A549 (cell line): ENCODE data around the gene TTYH3.

Source experiments
- CHD2 ChIP-seq: fragments of 150-350 bp; IDR thresholded peaks from 2 replicates; pipeline ENCODE4 v1.6.1; 2014; ENCODE audit warnings: low read length; ENCODE audit not compliant: partially characterized antibody
- EP300 ChIP-seq, 2 experiments: fragments of >200 bp; sonication (Bioruptor Twin); formaldehyde crosslinking; IDR thresholded peaks; 2 replicates in 1 of 2; 3 replicates in 1 of 2; pipeline ENCODE4 v1.6.1; 2016 to 2017
- JUN ChIP-seq, 2 experiments: fragments of >200 bp; sonication (Bioruptor Twin); formaldehyde crosslinking; IDR thresholded peaks; 2 replicates in 1 of 2; 3 replicates in 1 of 2; pipeline ENCODE4 v1.6.1; 2016 to 2017
- JUNB ChIP-seq: fragments of >200 bp; sonication (Bioruptor Twin); formaldehyde crosslinking; IDR thresholded peaks from 2 replicates; pipeline ENCODE4 v1.6.1; 2016
- PHF8 ChIP-seq: fragments of 200-600 bp; sonication (generic); IDR thresholded peaks from 2 replicates; pipeline ENCODE4 v1.6.1; 2016; ENCODE audit warnings: low read depth, mild to moderate bottlenecking, antibody characterized with exemption, moderate library complexity, borderline replicate concordance
- POLR2A ChIP-seq: IDR thresholded peaks from 2 replicates; pipeline ENCODE4 v1.6.1; 2012; ENCODE audit warnings: mild to moderate bottlenecking, low read length
- RFX5 ChIP-seq: fragments of 450-650 bp; IDR thresholded peaks from 2 replicates; pipeline ENCODE4 v1.7.1; 2014; ENCODE audit warnings: antibody characterized with exemption, mild to moderate bottlenecking, moderate library complexity
- TF ChIP-seq, protein P1 (sequence below): fragments of >200 bp; sonication (Bioruptor Twin); formaldehyde crosslinking; IDR thresholded peaks from 3 replicates; pipeline ENCODE4 v1.5.1; 2016
- TF ChIP-seq, protein P2 (sequence below): IDR thresholded peaks from 2 replicates; pipeline ENCODE4 v1.6.1; 2012
- TF ChIP-seq, protein P3 (sequence below): fragments of 200-600 bp; sonication (generic); IDR thresholded peaks from 2 replicates; pipeline ENCODE4 v1.6.1; 2016; ENCODE audit warnings: antibody characterized with exemption, mild to moderate bottlenecking, moderate library complexity
- TF ChIP-seq, protein P4 (sequence below): fragments of 450-650 bp; IDR thresholded peaks from 2 replicates; pipeline ENCODE4 v1.6.1; 2014; ENCODE audit warnings: antibody characterized with exemption

DNA sequence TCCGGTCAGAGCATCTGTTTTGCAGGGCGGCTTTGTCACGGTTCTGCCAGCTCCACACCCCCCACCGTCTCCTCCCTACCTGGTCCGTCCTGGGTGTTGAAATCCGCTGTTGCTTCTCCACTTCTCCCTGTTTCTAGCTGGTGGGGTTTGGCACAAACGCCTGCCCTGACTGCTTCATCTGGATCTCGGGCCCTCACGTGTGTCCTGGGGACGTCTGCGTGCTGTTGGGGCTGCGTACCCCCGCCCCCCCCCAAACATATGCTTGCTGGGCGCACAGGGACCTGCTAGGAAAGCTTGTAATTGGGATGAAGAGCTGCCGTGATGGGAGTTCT, 67.5 kb downstream of the TTYH3 start:
- no peak for TF ChIP-seq JUNB
- TF ChIP-seq, protein P1, sequence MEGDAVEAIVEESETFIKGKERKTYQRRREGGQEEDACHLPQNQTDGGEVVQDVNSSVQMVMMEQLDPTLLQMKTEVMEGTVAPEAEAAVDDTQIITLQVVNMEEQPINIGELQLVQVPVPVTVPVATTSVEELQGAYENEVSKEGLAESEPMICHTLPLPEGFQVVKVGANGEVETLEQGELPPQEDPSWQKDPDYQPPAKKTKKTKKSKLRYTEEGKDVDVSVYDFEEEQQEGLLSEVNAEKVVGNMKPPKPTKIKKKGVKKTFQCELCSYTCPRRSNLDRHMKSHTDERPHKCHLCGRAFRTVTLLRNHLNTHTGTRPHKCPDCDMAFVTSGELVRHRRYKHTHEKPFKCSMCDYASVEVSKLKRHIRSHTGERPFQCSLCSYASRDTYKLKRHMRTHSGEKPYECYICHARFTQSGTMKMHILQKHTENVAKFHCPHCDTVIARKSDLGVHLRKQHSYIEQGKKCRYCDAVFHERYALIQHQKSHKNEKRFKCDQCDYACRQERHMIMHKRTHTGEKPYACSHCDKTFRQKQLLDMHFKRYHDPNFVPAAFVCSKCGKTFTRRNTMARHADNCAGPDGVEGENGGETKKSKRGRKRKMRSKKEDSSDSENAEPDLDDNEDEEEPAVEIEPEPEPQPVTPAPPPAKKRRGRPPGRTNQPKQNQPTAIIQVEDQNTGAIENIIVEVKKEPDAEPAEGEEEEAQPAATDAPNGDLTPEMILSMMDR, result no peak
- TF ChIP-seq POLR2A, result no peak
- TF ChIP-seq, protein P2, sequence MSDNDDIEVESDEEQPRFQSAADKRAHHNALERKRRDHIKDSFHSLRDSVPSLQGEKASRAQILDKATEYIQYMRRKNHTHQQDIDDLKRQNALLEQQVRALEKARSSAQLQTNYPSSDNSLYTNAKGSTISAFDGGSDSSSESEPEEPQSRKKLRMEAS, result no peak
- no peak for TF ChIP-seq RFX5
- TF ChIP-seq, protein P3, sequence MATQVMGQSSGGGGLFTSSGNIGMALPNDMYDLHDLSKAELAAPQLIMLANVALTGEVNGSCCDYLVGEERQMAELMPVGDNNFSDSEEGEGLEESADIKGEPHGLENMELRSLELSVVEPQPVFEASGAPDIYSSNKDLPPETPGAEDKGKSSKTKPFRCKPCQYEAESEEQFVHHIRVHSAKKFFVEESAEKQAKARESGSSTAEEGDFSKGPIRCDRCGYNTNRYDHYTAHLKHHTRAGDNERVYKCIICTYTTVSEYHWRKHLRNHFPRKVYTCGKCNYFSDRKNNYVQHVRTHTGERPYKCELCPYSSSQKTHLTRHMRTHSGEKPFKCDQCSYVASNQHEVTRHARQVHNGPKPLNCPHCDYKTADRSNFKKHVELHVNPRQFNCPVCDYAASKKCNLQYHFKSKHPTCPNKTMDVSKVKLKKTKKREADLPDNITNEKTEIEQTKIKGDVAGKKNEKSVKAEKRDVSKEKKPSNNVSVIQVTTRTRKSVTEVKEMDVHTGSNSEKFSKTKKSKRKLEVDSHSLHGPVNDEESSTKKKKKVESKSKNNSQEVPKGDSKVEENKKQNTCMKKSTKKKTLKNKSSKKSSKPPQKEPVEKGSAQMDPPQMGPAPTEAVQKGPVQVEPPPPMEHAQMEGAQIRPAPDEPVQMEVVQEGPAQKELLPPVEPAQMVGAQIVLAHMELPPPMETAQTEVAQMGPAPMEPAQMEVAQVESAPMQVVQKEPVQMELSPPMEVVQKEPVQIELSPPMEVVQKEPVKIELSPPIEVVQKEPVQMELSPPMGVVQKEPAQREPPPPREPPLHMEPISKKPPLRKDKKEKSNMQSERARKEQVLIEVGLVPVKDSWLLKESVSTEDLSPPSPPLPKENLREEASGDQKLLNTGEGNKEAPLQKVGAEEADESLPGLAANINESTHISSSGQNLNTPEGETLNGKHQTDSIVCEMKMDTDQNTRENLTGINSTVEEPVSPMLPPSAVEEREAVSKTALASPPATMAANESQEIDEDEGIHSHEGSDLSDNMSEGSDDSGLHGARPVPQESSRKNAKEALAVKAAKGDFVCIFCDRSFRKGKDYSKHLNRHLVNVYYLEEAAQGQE, result no peak
- no peak for TF ChIP-seq CHD2
- TF ChIP-seq, protein P4, sequence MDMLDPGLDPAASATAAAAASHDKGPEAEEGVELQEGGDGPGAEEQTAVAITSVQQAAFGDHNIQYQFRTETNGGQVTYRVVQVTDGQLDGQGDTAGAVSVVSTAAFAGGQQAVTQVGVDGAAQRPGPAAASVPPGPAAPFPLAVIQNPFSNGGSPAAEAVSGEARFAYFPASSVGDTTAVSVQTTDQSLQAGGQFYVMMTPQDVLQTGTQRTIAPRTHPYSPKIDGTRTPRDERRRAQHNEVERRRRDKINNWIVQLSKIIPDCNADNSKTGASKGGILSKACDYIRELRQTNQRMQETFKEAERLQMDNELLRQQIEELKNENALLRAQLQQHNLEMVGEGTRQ, result no peak
- no peak for TF ChIP-seq PHF8
- TF ChIP-seq JUN (IDR thresholded peaks at IDR 0.05), result no peak
- no peak for TF ChIP-seq EP300 (IDR thresholded peaks at IDR 0.05)
